Neural progenitor cell (in vitro differentiated cells): ENCODE data around the gene REN. TPM values are rescaled to one million over a fixed set of nuclear protein-coding genes. Genes with fewer than 3 reads are reported as not detected.

ENCODE experiments used
- DNase-seq: peaks from one replicate; pipeline ENCODE4 v3.0.0-alpha.2; 2016; ENCODE audit warnings: low spot score
- H2AFZ ChIP-seq: fragments of 200-600 bp; sonication (generic); replicated peaks from 2 replicates; pipeline ENCODE4 v1.6.1; 2016; ENCODE audit warnings: antibody characterized with exemption
- H3F3A ChIP-seq: fragments of 200-600 bp; sonication (generic); 2 replicates; pipeline ENCODE4 v1.6.1; 2016; ENCODE audit warnings: antibody characterized with exemption, low read depth
- H3K27ac ChIP-seq: fragments of 200-600 bp; sonication (generic); 2 replicates; pipeline ENCODE4 v1.5.1; 2016; ENCODE audit warnings: mild to moderate bottlenecking
- H3K27me3 ChIP-seq: fragments of 200-600 bp; sonication (generic); 2 replicates; pipeline ENCODE4 v1.6.1; 2016; ENCODE audit warnings: mild to moderate bottlenecking, moderate library complexity
- H3K36me3 ChIP-seq: fragments of 200-600 bp; sonication (generic); 2 replicates; pipeline ENCODE4 v1.5.1; 2016
- H3K4me1 ChIP-seq: fragments of 200-600 bp; sonication (generic); 2 replicates; pipeline ENCODE4 v1.6.1; 2016; ENCODE audit warnings: mixed run types
- H3K4me2 ChIP-seq: fragments of 200-600 bp; sonication (generic); 2 replicates; pipeline ENCODE4 v1.6.1; 2016
- H3K4me3 ChIP-seq: fragments of 200-600 bp; sonication (generic); 2 replicates; pipeline ENCODE4 v1.5.1; 2016
- H3K79me2 ChIP-seq: fragments of 200-600 bp; sonication (generic); 2 replicates; pipeline ENCODE4 v1.6.1; 2016; ENCODE audit warnings: low read depth
- H3K9ac ChIP-seq: fragments of 200-600 bp; sonication (generic); 2 replicates; pipeline ENCODE4 v1.6.1; 2016
- H3K9me3 ChIP-seq: fragments of 200-600 bp; sonication (generic); 2 replicates; pipeline ENCODE4 v1.5.1; 2016; ENCODE audit warnings: low read depth
- H4K20me1 ChIP-seq: fragments of 200-600 bp; sonication (generic); 2 replicates; pipeline ENCODE4 v1.6.1; 2016; ENCODE audit warnings: low read depth
- H3K27ac Mint-ChIP-seq: 3 replicates; pipeline ENCODE4 v1.8.0; 2021; ENCODE audit warnings: mixed read lengths
- H3K27me3 Mint-ChIP-seq: 2 replicates; pipeline ENCODE4 v1.8.0; 2022; ENCODE audit warnings: low read depth, mild to moderate bottlenecking, inconsistent platforms, moderate library complexity, mixed read lengths; ENCODE audit not compliant: insufficient read depth
- H3K36me3 Mint-ChIP-seq: 3 replicates; pipeline ENCODE4 v1.8.0; 2021; ENCODE audit warnings: mixed read lengths
- H3K4me1 Mint-ChIP-seq: 3 replicates; pipeline ENCODE4 v1.8.0; 2021; ENCODE audit warnings: mixed read lengths
- H3K4me3 Mint-ChIP-seq: 3 replicates; pipeline ENCODE4 v1.8.0; 2021; ENCODE audit warnings: mild to moderate bottlenecking, moderate library complexity, mixed read lengths
- H3K9me3 Mint-ChIP-seq: 3 replicates; pipeline ENCODE4 v1.8.0; 2020; ENCODE audit warnings: mixed read lengths
- CTCF ChIP-seq: fragments of 200-600 bp; sonication (generic); IDR thresholded peaks from 2 replicates; pipeline ENCODE4 v1.5.1; 2017; ENCODE audit warnings: antibody characterized with exemption, mild to moderate bottlenecking
- EZH2 ChIP-seq: fragments of 200-600 bp; sonication (generic); IDR thresholded peaks from 2 replicates; pipeline ENCODE4 v1.6.1; 2017; ENCODE audit warnings: antibody characterized with exemption, mild to moderate bottlenecking, moderate library complexity
- EZH2phosphoT487 ChIP-seq: fragments of 200-600 bp; sonication (generic); IDR thresholded peaks from 2 replicates; pipeline ENCODE4 v1.6.1; 2017; ENCODE audit warnings: antibody characterized with exemption
- total RNA-seq: library from RNA; depleted of rRNA; stranded (reverse); fragments of >200 nt; gene quantifications from 2 replicates; pipeline ENCODE4 v1.2.3, GENCODE V29; 2015; ENCODE audit warnings: low replicate concordance

REN gene
- total RNA-seq, 1 donor from 2014 or later, result not detected

GRCh38 chr1:204178487-204179281 is 12.5 kb upstream of the REN start:
- Histone ChIP-seq H4K20me1 (no peaks in the 10 kb centered on the region), H3K4me2 (no peak overlapping the region), H3K36me3 (no peaks in the 10 kb centered on the region), H3K27me3 (peaks cover 25% of the 10 kb centered on the region), H3K27ac (no peak overlapping the region), H3K79me2 (no peaks in the 10 kb centered on the region), H3K4me3 (no peak overlapping the region), H3F3A (no peaks in the 10 kb centered on the region), H3K9me3 (no peaks in the 10 kb centered on the region), H3K9ac (no peak overlapping the region), H3K4me1 (no peaks in the 10 kb centered on the region), H2AFZ (no peak overlapping the region)
- no peaks in the 10 kb centered on the region for H3K4me1 Mint-ChIP-seq
- no peaks in the 10 kb centered on the region for H3K9me3 Mint-ChIP-seq
- no peaks in the 10 kb centered on the region for H3K36me3 Mint-ChIP-seq
- TF ChIP-seq EZH2phosphoT487 (no peak), EZH2 (no peak), CTCF (no peak)
- H3K27ac Mint-ChIP-seq, result no peak overlapping the region
- no peak overlapping the region for H3K4me3 Mint-ChIP-seq
- DNase-seq, result no peak
- peaks cover 7% of the 10 kb centered on the region for H3K27me3 Mint-ChIP-seq

- no peak overlapping the region for H2AFZ ChIP-seq
Measured at GRCh38 chr1:204177133-204177532, 11.0 kb upstream of the REN start.

GRCh38 chr1:204176049-204176448 is 9.9 kb upstream of the REN start:
- Histone ChIP-seq H3K27me3 (peaks cover 28% of the 10 kb centered on the region), H2AFZ (no peak overlapping the region), H3K36me3 (no peaks in the 10 kb centered on the region), H3K9me3 (no peaks in the 10 kb centered on the region), H3K79me2 (no peaks in the 10 kb centered on the region), H3F3A (no peaks in the 10 kb centered on the region), H4K20me1 (no peaks in the 10 kb centered on the region), H3K4me2 (no peak overlapping the region), H3K4me3 (no peak overlapping the region), H3K4me1 (no peaks in the 10 kb centered on the region), H3K27ac (no peak overlapping the region), H3K9ac (no peak overlapping the region)
- H3K4me3 Mint-ChIP-seq, result no peak overlapping the region
- TF ChIP-seq CTCF, result no peak
- TF ChIP-seq EZH2phosphoT487, result no peak
- TF ChIP-seq EZH2, result no peak
- DNase-seq, result no peak
- peaks cover 4% of the 10 kb centered on the region for H3K9me3 Mint-ChIP-seq
- peaks cover 7% of the 10 kb centered on the region for H3K27me3 Mint-ChIP-seq
- no peaks in the 10 kb centered on the region for H3K36me3 Mint-ChIP-seq
- H3K4me1 Mint-ChIP-seq, result no peaks in the 10 kb centered on the region
- no peak overlapping the region for H3K27ac Mint-ChIP-seq

More at GRCh38 chr1:204177133-204177532, 11.0 kb upstream of the REN start:
- H3K9ac ChIP-seq, result no peak overlapping the region
- H3K9me3 ChIP-seq, result no peaks in the 10 kb centered on the region
- TF ChIP-seq CTCF (no peak), EZH2 (no peak), EZH2phosphoT487 (no peak)
- no peak overlapping the region for H3K27ac Mint-ChIP-seq
- no peaks in the 10 kb centered on the region for H4K20me1 ChIP-seq
- H3K4me1 ChIP-seq, result no peaks in the 10 kb centered on the region
- H3K79me2 ChIP-seq, result no peaks in the 10 kb centered on the region
- H3K4me3 Mint-ChIP-seq, result no peak overlapping the region
- H3K9me3 Mint-ChIP-seq, result no peaks in the 10 kb centered on the region
- DNase-seq, result no peak
- peaks cover 7% of the 10 kb centered on the region for H3K27me3 Mint-ChIP-seq
- no peak overlapping the region for H3K4me2 ChIP-seq
- no peaks in the 10 kb centered on the region for H3K36me3 Mint-ChIP-seq
- no peak overlapping the region for H3K4me3 ChIP-seq
- no peaks in the 10 kb centered on the region for H3K4me1 Mint-ChIP-seq
- H3K27me3 ChIP-seq, result peaks cover 28% of the 10 kb centered on the region
- H3K27ac ChIP-seq, result no peak overlapping the region
- H3K36me3 ChIP-seq, result no peaks in the 10 kb centered on the region
- H3F3A ChIP-seq, result no peaks in the 10 kb centered on the region
